A673 (cell line): ENCODE data around the gene ZNF330. TPM values are rescaled to one million over a fixed set of nuclear protein-coding genes. Genes with fewer than 3 reads are reported as not detected.

Source experiments
- BruUV-seq: library from RNA; stranded (reverse); fragments of 400-500 nt; replicated peaks from 2 replicates; lab custom pipeline; 2021; lab: Mats Ljungman, UMichigan
- CTCF ChIA-PET: fragments of 300-600 bp; sonication (Branson Sonifier 250); formaldehyde crosslinking; loops from one replicate; lab custom pipeline; 2022; ENCODE audit warnings: antibody characterized with exemption; lab: Charles Lee
- POLR2A ChIA-PET: fragments of 300-600 bp; sonication (Branson Sonifier 250); formaldehyde crosslinking; loops from one replicate; lab custom pipeline; 2022; ENCODE audit warnings: antibody characterized with exemption; ENCODE audit not compliant: low non-redundant PET; lab: Charles Lee
- DNase-seq: peaks from one replicate; pipeline ENCODE4 v3.0.0-alpha.2; 2015; ENCODE audit warnings: low spot score
- H3K27ac ChIP-seq: fragments of 200-600 bp; sonication (generic); 2 replicates; pipeline ENCODE4 v1.5.1; 2016; ENCODE audit warnings: mixed run types, low read depth, mild to moderate bottlenecking, mixed read lengths, antibody characterized with exemption, low read length; ENCODE audit not compliant: poor library complexity, severe bottlenecking
- H3K27me3 ChIP-seq: fragments of 200-600 bp; sonication (generic); replicated peaks from 2 replicates; pipeline ENCODE4 v1.6.1; 2017; ENCODE audit warnings: mixed run types, low read depth, mild to moderate bottlenecking, mixed read lengths, antibody characterized with exemption, low read length; ENCODE audit not compliant: insufficient read depth, poor library complexity
- H3K36me3 ChIP-seq: fragments of 200-600 bp; sonication (generic); 2 replicates; pipeline ENCODE4 v1.6.1; 2016; ENCODE audit warnings: mixed run types, mild to moderate bottlenecking, mixed read lengths, antibody characterized with exemption, low read length; ENCODE audit not compliant: insufficient read depth, poor library complexity, severe bottlenecking
- H3K4me1 ChIP-seq: fragments of 200-600 bp; sonication (generic); 2 replicates; pipeline ENCODE4 v1.6.1; 2017; ENCODE audit warnings: mixed run types, mild to moderate bottlenecking, mixed read lengths, antibody characterized with exemption, low read length; ENCODE audit not compliant: insufficient read depth, poor library complexity, severe bottlenecking
- H3K4me3 ChIP-seq: fragments of 200-600 bp; sonication (generic); 2 replicates; pipeline ENCODE4 v1.5.1; 2016; ENCODE audit warnings: low read depth, mixed run types, mild to moderate bottlenecking, mixed read lengths, low read length; ENCODE audit not compliant: poor library complexity, severe bottlenecking
- H3K9me3 ChIP-seq: fragments of 200-600 bp; sonication (generic); 2 replicates; pipeline ENCODE4 v1.6.1; 2016; ENCODE audit warnings: mixed run types, low read depth, mild to moderate bottlenecking, mixed read lengths, antibody characterized with exemption, low read length; ENCODE audit not compliant: poor library complexity, severe bottlenecking
- CTCF ChIP-seq: fragments of 300-800, 200-600 bp; sonication (generic); conservative IDR thresholded peaks from 2 replicates; pipeline ENCODE4 v1.5.1; 2017; ENCODE audit warnings: low read depth, mild to moderate bottlenecking, antibody characterized with exemption, low read length, moderate library complexity, mixed read lengths
- EZH2 ChIP-seq: fragments of 200-600 bp; sonication (generic); IDR thresholded peaks from 2 replicates; pipeline ENCODE4 v1.6.1; 2017; ENCODE audit warnings: borderline replicate concordance, low read depth, mild to moderate bottlenecking, mixed read lengths, antibody characterized with exemption, low read length; ENCODE audit not compliant: poor library complexity, severe bottlenecking
- intact Hi-C: fragments of 100-400 bp; cut with micrococcal nuclease; formaldehyde crosslinking; loops from one replicate; pipeline ENCODE4 v1.10.0; 2022; ENCODE audit not compliant: unreplicated experiment
- total RNA-seq: library from RNA; stranded (reverse); gene quantifications from 2 replicates; pipeline ENCODE4 v1.2.3, GENCODE V29; 2021

ZNF330 gene
- total RNA-seq, 1 experiment from 2014 or later, result 43.1 TPM

- POLR2A ChIA-PET, result interaction anchor here (0.6 kb wide), 1 partner anchor 357 kb away, joined by 5 read pairs; no protein-coding TSS in a partner anchor
- no peak for DNase-seq
- H3K36me3 ChIP-seq, result no peaks in the 10 kb centered on the region
- no peaks in the 10 kb centered on the region for H3K9me3 ChIP-seq
- intact Hi-C loops, result no loop called here
- no peaks in the 10 kb centered on the region for H3K4me1 ChIP-seq
- TF ChIP-seq EZH2, result no peak
- no peak for TF ChIP-seq CTCF
- BruUV-seq, result no TSS peak
- no peak overlapping the region for H3K4me3 ChIP-seq
- H3K27ac ChIP-seq, result no peak overlapping the region
- CTCF ChIA-PET, result no interaction called here
- no peaks in the 10 kb centered on the region for H3K27me3 ChIP-seq
These were observed 34.3 kb downstream of the ZNF330 start for GRCh38 chr4:141255016-141255415.

- Histone ChIP-seq H3K27me3 (no peaks in the 10 kb centered on the region), H3K4me3 (no peak overlapping the region), H3K27ac (no peak overlapping the region), H3K9me3 (no peaks in the 10 kb centered on the region), H3K4me1 (no peaks in the 10 kb centered on the region), H3K36me3 (no peaks in the 10 kb centered on the region)
- ChIA-PET CTCF (no interaction called here), POLR2A (no interaction called here)
- intact Hi-C loops, result no loop called here
- no TSS peak for BruUV-seq
- no peak for DNase-seq
- TF ChIP-seq CTCF (no peak), EZH2 (no peak)
These were observed 37.9 kb downstream of the ZNF330 start for GRCh38 chr4:141258558-141258957.

- no TSS peak for BruUV-seq
These were observed 55.1 kb downstream of the ZNF330 start for GRCh38 chr4:141275834-141276233.

More at GRCh38 chr4:141275834-141276233, 55.1 kb downstream of the ZNF330 start:
- H3K27me3 ChIP-seq, result no peaks in the 10 kb centered on the region
- ChIA-PET CTCF (no interaction called here), POLR2A (no interaction called here)
- no peaks in the 10 kb centered on the region for H3K36me3 ChIP-seq
- no peak overlapping the region for H3K4me3 ChIP-seq
- no peaks in the 10 kb centered on the region for H3K9me3 ChIP-seq
- no peak for TF ChIP-seq EZH2
- no peak for TF ChIP-seq CTCF
- H3K27ac ChIP-seq, result no peak overlapping the region
- H3K4me1 ChIP-seq, result no peaks in the 10 kb centered on the region
- no peak for DNase-seq
- intact Hi-C loops, result no loop called here
